UCSD-AML1 (cell line): Measurements from ENCODE around the gene GMDS.
"Not testable (repeated sequence)": the region's sequence is repeated elsewhere in the genome, so short reads cannot be mapped to it uniquely, and the experiment has no call there.

Experiments
- DNase-seq: peaks from one replicate; lab custom pipeline; 2025; ENCODE audit not compliant: unreplicated experiment; lab: John Stamatoyannopoulos, UW

Gene GMDS

DNA sequence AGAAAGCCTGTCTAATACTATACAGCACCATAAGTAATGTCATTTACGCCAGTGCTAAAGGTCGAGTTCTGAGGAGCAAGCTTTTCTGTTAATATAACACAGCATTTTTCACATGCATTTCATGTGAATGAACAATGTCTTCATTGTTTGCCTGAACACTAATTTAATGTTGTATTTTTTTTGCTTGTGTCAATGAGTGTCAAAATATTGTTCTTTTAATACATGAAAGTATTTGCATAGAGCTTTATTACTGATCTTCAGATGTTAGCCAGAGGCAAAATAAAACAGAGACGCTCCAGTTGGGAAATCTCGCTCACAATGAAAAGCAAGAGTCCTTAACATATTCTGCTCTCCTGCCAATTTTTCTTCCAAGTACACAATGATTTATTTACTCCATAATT is 483.9 kb downstream of the GMDS start:
- no peak for DNase-seq

DNA sequence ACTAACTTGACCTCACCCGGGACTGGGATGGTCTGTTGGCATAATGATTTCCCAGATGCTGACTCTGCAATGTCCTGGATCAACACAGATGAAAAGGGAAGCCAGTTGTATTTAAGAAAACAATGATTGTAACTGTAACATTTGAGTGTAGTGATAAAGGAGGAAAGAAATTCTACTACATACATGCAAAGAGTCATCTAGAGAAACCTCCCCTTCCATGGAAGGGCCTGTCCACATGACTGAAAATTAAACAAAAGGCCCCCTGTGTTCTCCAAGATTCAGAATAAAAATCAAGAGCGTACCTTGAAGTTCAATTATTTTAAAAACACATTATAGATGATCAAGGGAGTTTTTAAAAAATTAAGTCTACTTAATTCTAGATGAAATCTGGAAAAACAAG is 484.5 kb downstream of the GMDS start:
- DNase-seq: no peak

- no peak for DNase-seq
These were observed 485.5 kb downstream of the GMDS start for GRCh38 chr6:1759870-1760269.

DNA sequence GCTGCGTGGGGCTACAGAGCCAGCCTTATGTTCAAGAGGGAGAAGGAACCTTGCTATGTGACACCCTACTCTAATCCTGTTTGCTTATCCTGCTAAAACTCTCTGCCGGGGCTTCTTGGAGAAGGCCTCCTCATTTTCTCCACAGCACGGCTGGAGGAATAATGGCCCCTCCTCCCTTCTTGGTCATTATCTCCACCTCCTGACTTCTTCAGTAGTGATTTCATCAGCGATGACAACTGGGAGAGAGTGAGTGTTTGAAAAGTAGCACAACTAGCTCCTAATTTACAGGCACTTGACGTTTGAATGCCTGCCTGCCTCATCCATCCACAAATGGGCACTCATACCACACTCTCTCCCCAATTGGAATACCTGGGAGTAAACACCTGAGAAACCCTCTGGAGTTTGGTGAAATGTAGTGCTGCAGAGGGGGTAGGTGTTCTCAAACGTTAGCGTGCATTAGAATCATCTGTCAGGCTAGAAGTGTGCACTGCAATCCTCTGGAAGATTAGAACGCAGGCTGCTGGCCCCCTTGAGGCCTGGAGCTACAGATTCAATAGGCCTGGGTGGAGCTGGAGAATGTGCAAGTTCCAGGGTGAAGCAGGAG is 487.2 kb downstream of the GMDS start:
- DNase-seq: no peak

DNA sequence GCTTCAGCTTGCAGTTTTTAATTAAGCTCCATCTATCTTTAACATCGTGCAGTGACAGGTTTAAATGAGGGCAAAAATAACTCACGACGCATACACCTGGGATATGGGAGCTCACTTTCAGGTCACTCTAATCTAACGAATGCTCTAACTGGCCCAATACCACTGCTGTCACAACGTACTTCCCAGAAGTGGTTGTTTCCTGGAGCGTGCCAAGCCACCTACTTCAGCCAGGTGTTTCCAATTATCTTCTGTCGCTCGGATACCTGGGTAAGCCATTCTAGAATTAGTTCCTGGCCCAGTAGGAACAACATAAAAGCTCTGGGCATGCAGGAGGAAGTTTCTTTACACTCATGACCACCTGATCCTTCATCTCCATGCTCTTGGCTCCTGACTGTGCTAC is 488.3 kb downstream of the GMDS start:
- DNase-seq: no peak

DNA sequence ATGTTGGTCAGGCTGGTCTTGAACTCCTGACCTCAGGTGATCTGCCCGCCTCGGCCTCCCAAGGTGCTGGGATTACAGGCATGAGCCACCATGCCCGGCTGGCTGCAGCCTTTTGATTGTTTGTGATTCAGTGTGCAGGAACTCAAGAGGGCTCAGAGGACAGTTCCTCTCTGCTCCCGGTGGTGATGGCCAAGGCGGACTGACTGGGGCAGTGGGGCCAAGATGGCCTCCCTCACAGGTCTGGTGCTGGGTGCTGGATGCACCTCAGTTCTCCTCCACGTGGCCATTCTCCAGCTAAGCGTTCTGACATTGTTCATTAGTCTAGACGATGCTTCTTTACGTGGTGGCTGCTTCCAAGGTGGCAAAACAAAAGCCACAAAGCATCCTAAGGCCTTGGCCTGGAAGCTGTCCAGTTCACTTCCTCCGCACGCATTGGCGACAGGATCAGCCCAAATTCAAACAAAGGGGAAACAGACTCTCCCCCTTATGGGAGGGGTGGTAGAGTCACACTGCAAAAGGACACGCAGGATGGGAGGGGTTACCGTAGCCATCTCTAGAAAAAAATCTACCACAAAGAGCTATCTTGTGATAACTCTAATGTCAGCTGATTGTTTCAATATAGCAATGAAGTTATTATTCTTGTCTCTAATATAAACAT is 488.8 kb downstream of the GMDS start:
- no peak for DNase-seq

DNA sequence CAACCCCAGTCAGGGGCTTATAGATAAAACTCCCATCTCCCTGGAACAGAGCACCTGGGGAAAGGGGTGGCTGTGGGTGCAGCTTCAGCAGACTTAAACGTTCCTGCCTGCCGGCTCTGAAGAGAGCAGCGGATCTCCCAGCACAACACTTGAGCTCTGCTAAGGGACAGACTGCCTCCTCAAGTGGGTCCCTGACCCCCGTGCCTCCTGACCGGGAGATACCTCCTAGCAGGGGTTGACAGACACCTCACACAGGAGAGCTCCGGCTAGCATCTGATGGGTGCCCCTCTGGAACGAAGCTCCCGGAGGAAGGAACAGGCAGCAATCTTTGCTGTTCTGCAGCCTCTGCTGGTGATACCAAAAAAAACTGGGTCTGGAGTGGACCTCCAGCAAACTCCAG is 494.3 kb downstream of the GMDS start:
- not testable (repeated sequence) for DNase-seq

DNA sequence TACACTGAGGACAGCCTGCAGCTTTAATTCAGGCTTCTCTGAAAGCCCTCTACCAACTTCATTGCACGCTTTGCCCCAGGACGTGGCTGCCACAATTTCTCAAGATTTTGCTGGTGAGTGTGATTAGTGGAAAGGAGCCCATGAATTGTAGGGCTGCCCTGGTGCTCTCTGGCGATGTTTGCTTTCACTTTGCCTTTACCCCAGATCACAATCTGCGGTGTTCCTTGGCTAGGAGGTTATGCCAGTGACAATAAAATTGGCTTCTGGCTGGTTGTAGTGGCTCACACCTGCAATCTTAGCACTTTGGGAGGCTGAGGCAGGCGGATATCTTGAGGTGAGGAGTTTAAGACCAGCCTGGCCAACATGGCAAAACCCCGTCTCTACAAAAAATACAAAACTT is 496.4 kb downstream of the GMDS start:
- no peak for DNase-seq

DNA sequence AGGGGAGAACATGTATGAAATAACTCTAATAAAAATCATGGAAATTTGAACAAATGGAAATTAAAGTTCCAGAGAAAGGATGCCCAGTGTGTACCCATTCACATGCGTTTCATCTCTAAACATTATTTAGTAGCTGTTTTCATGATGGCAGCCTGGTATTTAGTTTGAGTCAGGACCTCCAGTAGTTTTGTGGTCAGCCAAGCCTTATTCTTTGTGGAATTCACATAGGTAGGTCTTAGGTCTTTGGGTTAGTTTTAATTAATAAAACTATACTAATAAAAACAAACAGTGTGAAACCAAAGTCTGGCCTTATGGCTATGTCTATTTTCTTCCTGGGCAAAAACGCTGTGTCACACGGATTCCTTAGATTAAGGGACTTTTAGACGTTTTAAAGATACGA is 497.9 kb downstream of the GMDS start:
- no peak for DNase-seq

- no peak for DNase-seq
These were observed 498.4 kb downstream of the GMDS start for GRCh38 chr6:1747003-1747402.

DNA sequence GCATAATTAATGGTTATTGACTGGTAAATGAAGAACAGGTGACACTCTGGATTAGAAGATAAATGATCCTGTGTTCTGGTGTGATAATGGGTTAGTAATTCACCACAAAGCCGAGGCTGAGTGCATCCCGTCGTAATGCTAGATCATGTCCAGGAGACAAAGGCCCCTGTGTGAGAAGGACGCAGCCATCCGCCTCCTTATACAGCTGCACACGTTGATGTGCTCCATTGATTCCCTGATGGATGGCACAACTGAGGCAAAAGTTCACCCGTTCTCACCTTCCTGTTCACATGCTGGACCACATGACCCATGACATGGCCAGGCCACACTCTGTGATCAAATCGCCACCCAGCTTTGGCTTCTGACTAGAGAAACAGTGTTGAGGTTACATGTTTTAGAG is 499.6 kb downstream of the GMDS start:
- no peak for DNase-seq

DNA sequence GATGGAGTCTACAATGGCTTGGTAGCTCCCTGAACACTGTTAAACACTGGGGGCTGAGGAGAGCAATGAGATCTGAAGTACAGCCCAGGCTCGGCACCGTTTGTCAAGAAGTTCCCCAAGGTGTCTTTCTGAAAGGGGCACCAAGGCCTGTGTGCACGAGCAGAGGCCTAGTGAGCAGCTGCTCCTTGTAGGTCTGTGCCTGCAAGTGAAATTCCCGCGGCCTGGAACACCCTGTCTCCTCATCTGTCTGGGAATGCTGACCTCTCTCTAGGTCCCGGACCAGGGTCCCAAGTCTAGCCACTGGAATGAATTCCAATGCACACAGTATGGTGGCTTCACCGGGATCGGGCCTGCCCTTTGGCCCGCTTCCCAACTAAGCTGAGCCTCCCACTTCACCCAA is 500.9 kb downstream of the GMDS start:
- no peak for DNase-seq

DNA sequence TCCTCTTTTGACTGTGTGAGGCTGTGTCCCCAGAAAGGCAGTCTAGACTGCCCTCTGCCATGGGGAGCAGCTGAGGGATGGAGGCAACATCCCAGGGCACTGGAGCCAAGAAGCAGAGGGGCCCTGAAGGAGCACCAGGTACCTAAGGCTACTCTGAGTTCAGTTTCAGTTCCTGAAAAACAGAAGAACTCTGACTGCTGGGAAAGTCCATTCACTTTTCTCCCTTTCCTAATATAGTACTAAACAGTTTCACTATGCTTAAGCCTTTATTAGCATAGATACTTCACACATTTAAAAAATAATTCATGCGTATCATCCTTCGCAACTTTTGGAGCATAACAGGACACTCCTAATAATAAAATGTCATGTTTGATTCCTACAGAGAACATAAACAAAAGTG is 505.7 kb downstream of the GMDS start:
- DNase-seq: no peak

- no peak for DNase-seq
These were observed 506.2 kb downstream of the GMDS start for GRCh38 chr6:1739220-1739619.

- no peak for DNase-seq
These were observed 506.8 kb downstream of the GMDS start for GRCh38 chr6:1738558-1739081.

DNA sequence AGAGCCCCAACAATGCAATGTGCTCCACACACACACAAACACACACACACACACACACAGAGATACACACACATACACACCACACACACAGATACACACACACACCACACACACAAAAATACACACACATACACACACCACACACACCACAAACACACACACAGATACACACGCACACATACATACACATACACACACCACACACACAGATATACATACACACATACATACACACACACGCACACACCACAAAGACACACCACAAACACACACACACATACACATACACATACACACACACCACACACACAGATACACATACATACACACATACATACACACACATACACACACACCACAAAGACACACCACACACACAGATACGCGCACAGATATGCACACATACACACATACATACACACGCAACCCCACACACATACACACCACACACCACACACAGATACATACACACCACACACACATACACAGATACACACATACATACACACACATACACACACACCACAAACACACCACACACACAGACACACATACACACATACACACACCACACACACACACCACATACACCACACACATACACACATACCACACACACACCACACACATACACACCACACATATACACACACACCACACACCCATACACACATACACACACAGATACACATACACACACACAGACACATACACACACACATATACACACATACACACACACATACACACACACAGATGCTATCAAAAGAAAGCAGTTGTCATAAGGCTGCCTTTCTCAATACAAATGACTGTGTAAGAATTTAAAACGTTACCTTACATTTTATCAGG is 507.7 kb downstream of the GMDS start:
- no peak for DNase-seq

- no peak for DNase-seq
These were observed 508.9 kb downstream of the GMDS start for GRCh38 chr6:1736346-1737105.

DNA sequence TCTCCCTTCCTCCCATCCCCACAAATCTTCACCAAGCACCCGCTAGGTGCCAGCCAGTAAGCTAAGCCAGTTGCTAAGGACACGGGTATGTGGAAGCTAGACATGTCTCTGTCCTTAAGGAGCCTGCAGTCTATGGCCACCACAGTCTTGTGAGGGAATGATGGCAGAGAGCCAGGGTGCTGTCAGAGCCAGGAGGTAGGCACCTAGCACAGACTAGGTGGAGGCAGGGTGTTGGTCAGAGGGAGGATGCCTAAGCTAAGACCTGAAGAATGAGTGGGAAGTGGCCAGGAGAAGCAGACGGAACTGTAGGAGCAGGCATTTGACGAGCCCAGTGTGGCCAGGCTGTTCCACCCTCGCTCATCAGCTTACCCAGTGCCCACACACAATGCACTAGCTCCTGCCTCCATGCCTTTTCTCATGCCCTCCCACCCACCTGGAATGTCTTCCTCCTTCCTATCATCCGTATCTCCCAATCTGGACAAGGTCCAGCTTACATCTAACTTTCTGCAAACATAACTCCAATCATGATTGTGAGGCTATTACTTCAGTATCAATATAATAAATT is 510.1 kb downstream of the GMDS start:
- no peak for DNase-seq

DNA sequence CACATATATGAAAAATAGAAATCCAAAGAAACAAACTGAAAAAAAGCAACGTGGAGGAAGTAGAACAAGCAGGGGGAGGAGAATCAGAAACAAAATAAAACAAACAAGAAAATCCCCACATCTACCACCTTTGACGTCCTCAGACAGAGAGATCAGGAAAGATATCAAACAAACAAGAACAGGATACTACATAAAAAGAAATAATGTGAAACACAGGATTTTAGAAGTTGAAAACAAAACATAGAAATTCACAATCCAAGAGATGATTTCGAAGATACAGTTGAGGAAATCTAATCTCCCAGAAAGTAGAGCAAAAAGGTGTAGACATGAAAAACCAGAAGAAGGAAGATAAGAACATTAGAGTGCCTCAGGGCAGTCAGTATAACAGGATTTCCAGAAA is 514.5 kb downstream of the GMDS start:
- no peak for DNase-seq

- DNase-seq: no peak
These were observed 515.7 kb downstream of the GMDS start for GRCh38 chr6:1729750-1730140.

GRCh38 chr6:1729133-1729749 is 516.2 kb downstream of the GMDS start:
- no peak for DNase-seq
